ENCODE data around the gene SPDL1.
A peak's percentile ranks its signal among the peaks of the same experiment; 100 is the strongest.

The SPDL1 gene, protein sequence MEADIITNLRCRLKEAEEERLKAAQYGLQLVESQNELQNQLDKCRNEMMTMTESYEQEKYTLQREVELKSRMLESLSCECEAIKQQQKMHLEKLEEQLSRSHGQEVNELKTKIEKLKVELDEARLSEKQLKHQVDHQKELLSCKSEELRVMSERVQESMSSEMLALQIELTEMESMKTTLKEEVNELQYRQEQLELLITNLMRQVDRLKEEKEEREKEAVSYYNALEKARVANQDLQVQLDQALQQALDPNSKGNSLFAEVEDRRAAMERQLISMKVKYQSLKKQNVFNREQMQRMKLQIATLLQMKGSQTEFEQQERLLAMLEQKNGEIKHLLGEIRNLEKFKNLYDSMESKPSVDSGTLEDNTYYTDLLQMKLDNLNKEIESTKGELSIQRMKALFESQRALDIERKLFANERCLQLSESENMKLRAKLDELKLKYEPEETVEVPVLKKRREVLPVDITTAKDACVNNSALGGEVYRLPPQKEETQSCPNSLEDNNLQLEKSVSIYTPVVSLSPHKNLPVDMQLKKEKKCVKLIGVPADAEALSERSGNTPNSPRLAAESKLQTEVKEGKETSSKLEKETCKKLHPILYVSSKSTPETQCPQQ

DNA sequence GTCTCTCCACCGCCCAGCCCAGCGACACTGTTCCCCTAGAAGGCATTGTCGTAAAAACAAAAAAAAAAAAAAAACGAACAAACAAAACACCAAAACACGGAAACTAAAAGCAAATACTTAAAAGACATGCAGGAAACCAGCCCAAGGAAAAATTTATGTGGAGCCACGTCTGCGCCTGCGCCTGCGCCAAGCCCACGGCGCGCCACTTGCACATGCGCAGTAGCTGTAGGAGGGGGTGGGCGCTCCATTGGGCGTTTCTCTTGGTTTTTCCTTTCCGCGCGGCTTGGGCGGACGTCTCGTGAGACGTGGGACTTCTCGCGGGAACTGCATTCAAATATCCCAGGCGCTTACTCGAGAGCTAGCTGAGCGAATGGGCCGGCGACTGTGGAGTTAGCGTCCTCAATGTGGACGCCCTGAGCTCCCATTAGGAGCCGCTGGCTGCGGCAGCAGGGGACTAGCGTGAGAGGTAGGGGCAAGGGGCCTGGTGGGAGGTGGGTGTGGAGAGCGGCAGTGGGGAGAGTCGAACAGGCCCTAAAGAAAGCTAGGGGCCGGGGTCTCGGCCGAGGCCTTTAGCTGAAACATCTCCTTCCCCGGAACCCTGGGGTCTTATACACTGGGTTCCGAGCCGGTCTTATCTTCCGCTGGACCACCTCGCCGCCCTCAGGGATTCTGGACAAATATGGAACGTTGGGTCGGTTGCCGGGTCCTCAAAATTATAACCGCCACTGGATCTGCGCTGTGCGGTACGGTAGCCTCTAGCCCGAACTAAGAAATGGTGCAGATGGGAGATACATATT lies at the start of gene SPDL1:
TSS of gene SPDL1 (plus strand) at position 350 of the 797 bp plus-strand sequence. CDS start 4,644 bp downstream, outside the sequence.
- peak; percentile 81 for DNase-seq

DNA sequence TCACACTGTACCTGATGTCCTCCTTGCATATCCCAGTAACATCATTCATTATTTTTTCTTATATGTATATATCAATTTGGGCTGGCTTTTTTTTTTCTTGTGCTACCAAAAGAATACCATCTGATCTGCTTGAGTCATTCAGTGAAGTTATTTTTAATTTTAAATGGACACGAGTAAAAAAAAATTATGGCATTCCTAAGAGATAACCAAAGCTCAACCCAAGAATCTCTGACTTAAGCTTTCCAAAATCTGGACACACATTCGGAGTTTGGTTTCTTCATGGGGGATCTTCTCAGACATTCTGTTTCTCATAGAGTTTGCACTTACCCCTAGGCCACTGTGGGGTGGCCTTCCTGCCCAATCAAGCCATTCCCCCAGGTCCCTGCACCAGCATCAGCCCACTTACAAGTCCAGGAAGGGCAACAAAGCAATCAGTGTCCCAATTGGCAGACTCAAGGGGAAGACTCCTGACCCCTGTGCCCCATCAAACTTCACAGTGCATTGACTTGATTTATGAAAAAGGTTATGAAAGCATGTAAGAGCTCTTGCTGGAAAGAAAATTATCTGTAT lies 49.2 kb upstream of the SPDL1 start:
- DNase-seq = no peak

DNA sequence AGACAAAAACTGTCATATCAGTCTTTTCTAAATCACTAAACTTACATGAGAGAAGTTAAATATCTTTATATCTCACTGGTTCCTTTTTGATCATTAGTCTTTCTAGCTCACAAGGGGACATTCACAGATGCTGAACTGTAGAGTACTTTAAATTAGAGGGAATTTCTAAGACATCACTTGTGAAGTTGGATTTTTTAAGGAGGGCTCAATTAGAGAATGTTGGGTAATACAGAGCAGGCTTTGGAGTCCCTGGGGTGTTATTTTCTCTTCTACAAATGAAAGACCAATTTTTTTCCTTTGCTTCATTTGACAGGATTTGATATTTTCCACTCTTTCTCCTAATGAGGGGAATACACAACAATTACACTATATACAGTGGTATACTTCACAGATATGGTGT lies 48.6 kb upstream of the SPDL1 start:
- no peak for DNase-seq

DNA sequence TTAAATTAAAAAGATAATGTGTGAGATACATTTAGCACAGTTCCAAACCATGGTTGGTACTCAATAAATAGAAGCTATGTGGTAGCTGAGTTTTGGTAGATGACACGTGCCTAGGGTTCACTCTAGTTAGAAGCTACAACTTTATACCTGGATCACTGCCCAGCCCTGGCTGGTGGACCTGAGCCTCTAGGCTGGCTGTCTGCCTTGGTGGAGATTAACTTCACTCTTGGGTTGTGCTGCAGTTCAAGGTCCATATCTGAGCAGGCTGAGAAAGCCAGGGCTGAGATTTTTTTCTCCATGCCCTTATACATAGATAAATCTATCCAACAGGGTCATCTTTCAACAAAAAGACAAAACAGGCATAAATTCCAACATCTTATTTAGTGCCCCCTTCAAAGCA lies 44.6 kb upstream of the SPDL1 start:
- DNase-seq = no peak

DNA sequence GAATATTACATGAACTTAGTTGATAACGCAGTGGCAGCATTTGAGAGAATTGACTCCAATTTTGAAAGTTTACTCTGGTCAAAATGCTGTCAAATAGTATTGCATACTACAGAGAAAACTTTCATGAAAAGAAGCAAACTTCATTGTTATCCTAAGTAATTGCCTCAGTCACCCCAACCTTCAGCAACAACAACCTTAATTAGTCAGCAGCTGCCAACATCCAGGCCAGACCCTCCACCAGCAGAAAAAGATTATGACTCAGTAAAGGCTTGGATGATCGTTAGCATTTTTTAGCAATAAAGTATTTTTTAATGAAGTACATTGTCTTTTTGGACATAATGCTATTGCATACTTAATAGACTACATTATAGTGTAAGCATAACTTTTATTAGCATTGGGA lies 40.8 kb upstream of the SPDL1 start:
- DNase-seq = no peak

DNA sequence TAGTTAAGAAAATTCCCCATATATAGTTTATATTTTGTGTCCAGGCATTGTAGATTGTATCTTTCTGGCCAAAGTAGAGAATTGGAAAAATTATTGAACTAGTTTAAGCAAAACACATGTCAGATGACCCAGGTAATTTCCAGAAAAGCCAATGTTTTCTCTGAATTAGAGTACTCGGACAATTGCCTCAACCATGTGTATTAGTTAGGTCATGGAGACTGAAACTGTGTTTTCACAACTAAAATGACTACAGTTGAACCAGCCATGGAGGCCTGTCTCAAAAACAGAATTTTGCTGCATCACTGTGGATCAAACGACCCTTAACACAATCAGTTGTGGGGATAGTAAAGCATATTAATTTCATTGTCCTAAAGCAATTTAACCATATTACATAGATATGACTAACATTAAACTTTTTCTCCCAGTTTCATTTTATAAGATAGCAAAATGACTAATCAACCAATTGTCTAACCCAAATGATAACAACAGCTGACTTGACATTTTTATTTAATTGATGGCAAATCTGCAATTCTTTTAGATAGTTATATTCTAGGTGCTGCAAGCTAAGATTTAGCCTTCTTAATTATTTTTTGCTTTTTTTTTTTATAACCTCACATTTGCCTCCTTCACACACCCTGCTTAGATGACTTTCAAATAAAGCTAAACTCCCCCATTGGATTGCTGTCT lies 39.2 kb upstream of the SPDL1 start:
- DNase-seq = no peak

DNA sequence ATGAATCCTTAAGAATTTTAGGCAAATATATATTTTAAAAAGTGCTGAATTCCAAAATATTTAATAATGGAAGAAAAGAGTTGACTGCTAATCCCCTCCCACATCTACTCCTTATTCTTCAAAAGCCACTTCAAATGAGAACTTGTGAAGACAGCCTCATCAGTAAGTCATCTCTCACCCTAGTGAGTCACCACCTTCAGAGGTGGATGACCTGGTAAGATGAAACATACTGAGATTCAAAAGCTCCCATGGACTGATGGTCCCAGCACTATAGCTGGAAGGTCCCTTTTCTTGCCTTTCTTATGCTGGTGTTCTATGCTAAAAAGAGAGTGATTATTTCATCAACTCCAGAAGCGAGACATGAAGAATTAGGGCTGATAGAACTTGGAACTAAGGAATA lies 37.8 kb upstream of the SPDL1 start:
- DNase-seq = no peak

DNA sequence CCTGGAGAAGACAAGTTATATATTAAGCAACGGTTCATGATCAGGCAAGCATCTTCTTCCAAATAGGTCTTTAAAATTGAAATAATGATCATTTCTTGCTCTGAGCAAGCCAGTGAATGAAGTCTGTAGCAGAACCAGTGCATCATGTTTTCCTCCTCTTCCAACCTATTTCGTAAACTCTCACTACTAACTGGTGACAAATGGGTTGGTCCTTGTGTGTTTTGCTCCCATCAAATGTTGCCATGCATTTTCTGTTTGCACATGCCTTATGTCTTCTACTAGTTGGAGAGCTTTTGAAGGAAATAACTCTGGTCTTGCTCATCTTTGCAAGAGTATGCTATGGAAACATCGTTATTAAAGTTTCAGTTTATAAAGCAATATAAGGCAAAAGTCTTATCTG lies 37.2 kb upstream of the SPDL1 start:
- no peak for DNase-seq

DNA sequence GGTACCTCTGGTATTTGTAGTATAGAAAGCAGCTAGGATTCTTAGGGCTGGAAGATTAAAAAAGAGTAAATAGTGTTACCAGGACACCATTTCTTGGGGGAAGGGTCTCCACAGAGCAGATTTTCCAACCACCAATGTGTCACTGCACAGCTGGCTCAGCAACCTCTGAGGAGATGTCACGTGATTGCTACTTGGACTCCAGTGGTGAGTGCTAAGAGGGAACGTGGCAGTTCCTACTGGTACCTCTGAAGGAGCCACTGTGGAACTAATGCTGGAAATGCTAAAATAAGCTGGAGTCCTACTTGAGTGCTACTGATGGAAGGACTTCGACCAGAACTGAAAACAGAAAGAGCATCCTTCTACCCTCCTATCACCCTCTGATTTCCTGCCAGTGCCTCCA lies 36.1 kb upstream of the SPDL1 start:
- DNase-seq = no peak

DNA sequence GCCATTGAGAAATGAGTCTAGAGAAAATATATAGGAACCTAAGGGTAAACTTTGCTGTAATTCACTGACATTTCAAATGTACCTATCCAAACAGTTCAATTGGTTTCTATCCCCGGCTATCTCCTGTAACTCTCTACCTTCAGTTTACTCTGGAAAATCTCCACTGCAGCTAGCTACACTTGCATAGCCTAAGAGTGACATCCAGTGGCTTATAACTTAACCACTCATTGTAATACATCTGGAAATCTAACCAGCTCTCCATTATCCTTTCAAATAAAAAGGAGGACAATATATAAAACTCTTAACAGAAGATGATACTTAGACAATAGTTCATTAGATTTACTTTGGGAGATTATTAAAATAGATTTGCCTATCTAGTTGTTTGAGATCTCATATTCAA lies 35.3 kb upstream of the SPDL1 start:
- no peak for DNase-seq

DNA sequence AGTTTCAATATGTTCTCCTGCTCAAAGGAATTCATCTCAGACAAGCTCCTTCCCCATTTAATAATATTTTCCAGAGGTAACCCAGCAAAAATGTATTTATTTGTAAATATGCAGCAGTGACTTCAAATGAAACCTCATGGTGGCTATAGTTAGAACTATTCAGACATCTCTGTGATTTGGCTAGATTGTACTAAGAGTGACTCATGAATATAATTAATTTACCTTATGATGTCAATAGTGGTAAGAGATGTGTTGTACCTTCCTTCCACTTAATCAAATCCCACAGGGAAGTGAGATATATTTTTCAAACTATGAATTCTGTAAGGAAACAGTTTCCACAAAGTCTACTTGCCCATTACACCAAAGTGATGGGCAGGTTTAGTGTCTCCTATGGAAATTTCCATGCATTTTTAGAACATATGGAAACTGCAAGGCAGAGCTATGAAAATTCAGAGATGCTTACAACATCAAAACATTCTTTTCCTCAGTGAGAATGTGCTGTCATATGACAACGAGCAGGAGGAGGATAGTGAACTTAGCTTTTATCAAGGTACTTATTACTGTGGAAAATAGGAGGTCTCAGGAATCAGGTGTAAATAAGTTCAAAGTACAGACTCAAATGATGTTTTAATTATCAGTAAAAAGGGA lies 34.0 kb upstream of the SPDL1 start:
- DNase-seq = no peak

DNA sequence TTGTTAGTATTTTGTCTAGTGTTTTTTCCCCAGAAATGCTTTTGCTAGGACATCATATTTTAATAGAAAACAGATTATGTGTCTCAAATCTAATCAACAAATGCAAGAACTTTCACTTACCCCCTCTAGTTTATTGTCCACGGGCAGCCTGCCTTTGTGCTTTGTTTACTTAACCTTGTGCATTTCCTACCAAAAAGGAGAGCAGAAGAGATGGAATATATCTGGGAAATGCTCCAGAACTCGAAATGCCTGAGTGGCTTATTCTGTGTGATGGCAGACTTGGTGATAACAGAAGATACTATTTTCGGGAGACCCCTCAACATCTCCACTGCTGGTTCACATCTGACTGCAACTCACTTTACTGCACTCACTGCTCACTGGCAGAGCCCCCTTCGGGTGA lies 33.3 kb upstream of the SPDL1 start:
- DNase-seq = no peak

DNA sequence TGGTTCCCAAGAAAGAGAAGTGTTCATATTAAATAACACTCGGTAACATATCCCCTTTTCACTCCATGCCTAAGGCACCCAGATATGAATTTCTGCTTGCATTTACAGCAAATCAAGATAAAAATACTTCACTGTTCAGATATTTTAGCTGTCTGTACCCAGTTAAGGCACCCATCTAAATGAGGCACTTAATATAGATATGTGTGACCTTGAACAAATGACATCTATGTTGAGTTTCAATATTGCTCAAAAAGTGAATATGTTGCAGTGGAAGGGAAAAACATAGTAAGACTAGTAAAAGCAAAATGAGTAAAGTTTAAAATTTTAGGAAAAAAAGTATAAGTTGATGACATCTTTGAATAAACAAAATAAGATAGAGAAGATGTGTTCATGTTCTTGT lies 32.4 kb upstream of the SPDL1 start:
- DNase-seq = no peak

DNA sequence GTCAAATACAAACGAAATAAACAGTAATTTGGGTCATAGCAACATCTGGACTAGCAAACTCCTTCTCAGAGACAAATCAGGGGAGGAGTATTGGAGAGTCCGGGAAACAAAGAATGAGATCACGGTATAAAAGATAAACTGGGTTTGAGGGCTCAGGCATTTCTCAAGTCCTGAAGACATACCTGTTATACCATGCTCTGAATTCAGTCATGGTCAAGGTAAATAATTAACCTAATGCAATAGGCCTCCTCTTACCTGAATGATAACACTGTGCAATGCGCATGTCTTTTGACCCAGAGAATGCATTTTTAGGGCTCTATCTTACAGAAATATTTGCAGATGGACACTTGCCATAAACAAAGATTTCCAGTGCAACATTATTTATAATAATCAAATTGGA lies 31.9 kb upstream of the SPDL1 start:
- DNase-seq = no peak

DNA sequence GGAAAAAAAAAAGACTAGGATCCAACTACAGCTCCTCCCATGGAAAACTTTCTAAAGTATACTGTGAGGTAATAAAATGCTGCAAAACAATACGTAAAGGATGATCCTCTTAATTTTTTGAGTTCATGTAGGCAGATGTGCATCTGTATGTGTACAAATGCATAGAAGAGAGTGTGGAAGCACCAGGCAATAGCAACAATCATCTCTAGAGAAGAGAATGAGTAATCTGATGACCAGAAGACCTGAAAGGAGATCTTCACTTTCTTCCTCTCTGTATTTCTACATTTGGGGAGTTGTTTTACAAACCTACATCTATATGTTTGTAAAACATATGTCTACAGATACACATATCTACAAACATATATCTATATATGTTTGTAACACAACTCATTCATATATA lies 29.3 kb upstream of the SPDL1 start:
- DNase-seq = no peak

DNA sequence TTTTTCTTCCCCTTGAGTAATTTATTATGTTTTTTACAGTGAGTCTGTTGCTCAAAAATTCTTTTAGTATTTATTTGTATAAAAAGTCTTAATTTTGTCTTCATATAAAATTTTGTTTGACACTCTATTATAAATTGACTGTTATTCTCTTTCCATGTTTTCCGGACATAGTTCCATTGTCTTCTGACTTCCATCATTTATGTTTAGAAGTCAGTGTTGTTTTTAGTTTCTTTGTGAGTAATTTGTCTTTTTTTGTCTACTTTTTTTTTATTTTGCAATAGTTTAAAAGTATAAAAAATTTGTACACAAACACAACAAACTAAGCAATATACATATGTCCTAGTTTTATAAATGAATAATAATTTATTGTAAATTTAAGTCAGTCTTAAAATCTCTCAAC lies 25.7 kb upstream of the SPDL1 start:
- DNase-seq = no peak

DNA sequence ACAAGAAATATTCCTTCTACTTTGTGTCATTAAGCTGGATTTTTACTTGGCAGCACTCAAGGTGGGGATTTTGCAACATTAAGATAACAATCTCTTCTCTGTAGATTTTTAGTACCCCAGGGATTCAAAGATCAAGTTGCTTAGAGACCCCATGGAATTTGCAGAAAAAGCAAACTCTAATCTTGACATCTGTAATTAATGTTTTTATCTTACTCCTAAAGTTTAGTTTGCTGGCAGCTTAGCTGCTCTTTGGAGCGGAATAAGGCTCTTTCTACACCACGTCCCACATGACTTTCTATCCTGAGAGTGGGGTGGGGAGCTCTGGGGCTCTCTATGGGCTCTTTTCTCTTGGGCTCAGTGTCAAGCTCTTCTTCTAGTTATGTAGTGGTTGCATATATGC lies 21.7 kb upstream of the SPDL1 start:
- no peak for DNase-seq

DNA sequence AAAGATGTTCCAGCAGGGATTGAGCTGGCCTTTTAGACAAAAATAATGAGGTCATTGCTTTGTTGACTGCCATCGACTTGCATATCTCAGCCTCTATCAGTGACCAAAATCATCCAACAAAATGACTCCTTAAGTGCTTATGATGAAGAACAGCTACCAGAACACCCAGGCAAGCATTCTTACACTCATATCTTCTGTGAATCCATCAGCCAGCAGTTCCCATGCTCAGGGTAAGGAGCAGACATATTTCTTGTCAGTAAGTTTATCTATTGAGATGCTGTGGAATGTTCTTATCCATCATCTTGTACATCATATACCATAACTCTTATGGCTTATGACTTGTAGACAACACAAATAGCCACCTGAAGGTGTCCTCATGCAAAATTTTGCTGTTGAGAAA lies 20.2 kb upstream of the SPDL1 start:
- no peak for DNase-seq

DNA sequence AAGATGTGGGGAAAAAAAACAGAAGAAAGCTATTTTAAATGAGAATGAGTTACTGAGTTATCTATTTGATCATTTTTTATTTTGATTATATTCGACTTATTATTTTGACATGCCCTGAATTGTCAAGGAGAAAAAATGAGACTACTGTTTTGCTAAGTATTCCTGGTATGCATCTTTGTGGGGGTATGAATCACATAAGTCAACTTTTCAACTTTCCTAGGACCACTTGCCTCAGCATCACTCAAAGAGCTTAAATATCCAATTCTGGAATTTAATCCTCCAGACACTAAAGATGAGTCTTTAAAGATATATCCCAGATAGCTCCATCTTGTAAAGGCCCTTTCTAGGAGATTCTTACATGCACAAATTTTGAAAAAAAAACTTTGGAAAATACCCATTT lies 17.4 kb upstream of the SPDL1 start:
- DNase-seq = no peak

DNA sequence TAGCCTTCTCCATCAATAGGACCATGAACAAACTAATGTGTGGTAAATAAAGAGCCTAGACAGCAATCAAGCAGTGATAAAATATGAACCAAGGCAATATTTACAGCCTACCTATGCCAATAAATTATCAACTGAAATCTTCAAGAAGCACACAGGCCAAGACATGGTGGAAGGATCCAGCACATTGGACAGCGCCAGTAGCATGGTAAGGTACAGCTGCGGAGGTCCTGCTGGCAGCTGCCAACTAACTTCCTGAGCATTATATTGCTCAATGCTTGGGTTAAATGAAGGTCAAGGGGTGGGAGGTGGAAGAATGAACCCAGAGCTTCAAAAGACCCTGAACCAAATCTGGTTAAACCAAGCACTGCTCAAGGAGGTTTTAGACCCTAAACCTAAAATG lies 16.5 kb upstream of the SPDL1 start:
- no peak for DNase-seq

DNA sequence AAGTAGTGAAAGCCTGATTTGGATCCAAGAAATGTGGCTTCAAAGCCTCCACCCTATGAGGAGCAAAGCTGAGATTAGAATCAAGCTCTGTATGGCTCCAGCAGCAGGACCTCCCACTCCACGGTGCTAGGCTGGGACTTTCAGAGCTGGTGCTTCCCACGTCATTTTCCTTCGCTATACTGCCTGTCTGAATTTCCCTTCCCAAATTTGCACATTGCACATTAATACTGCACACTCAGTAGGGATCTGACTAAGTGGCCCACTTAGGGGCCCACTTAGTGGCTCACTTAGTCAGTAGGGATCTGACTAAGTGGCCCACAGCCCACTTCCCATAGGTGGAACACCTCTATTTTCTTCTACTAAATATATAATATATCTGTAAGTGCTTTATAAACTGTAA lies 14.1 kb upstream of the SPDL1 start:
- DNase-seq = no peak

DNA sequence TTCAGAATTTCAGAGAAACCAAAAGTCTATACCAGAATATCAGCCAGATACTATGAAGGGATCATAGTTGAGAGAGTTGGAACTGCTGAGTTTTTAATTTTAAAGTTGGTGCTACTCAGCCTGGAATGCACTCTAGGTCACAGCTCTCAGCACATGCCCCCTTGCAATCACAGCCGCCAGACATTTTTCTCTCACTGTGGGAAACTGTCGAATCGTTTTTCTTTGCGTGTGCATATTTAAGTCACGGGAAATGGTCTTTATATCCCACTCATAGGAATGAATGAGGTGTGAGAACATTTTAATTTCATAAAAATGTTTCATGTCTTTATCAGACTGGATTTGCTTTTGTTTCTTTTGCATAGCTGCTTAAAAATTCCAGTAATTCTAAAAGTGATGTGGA lies 12.2 kb upstream of the SPDL1 start:
- DNase-seq = no peak

Measured in NCI-H446 treated with DMSO at 0.1 percent for 48 hours (cell line).